Stomach smooth muscle (tissue), 2 donors: ENCODE results near the gene UBE2S.

Source experiments
- H3K27ac ChIP-seq: one replicate; pipeline ENCODE4 v1.7.0; 2013; ENCODE audit warnings: mild to moderate bottlenecking, low read length, inconsistent platforms
- H3K27me3 ChIP-seq, 2 donors: one replicate each; pipeline ENCODE4 v1.7.0; 2013; ENCODE audit warnings: low read length in 2 of 2; ENCODE audit not compliant: insufficient read depth in 2 of 2, control insufficient read depth in 1 of 2
- H3K36me3 ChIP-seq, 2 donors: one replicate each; pipeline ENCODE4 v1.7.0; 2013; ENCODE audit warnings: low read length in 2 of 2; ENCODE audit not compliant: control insufficient read depth in 2 of 2, insufficient read depth in 2 of 2
- H3K4me1 ChIP-seq: one replicate; pipeline ENCODE4 v1.7.0; 2013; ENCODE audit warnings: low read length; ENCODE audit not compliant: control insufficient read depth, insufficient read depth
- H3K4me3 ChIP-seq, 2 donors: one replicate each; pipeline ENCODE4 v1.7.0; 2013; ENCODE audit warnings: low read length in 2 of 2
- H3K9ac ChIP-seq, 2 donors: one replicate each; pipeline ENCODE4 v1.7.0; 2013; ENCODE audit warnings: low read length in 2 of 2, mild to moderate bottlenecking in 1 of 2
- H3K9me3 ChIP-seq, 2 donors: one replicate each; pipeline ENCODE4 v1.7.0; 2013; ENCODE audit warnings: low read length in 2 of 2; ENCODE audit not compliant: control insufficient read depth in 2 of 2
- donor health status: healthy.
- donor health status: Pancreatic carcinoma.

UBE2S gene

GRCh38 chr19:55382522-55383054 lies 25.0 kb downstream of the UBE2S start:
- Histone ChIP-seq H3K9ac (no peak overlapping the region), H3K4me1 (peaks cover 38% of the 10 kb centered on the region), H3K9me3 (no peaks in the 10 kb centered on the region), H3K27ac (no peak overlapping the region), H3K4me3 (no peak overlapping the region), H3K36me3 (peaks cover 4 to 7% of the 10 kb centered on the region in 2 donors), H3K27me3 (peaks cover under 1 to 4% of the 10 kb centered on the region in 2 donors)

- H3K36me3 ChIP-seq = peaks cover 0 to 2% of the 10 kb centered on the region in 2 donors
- H3K27ac ChIP-seq = no peak overlapping the region
- peaks cover 32% of the 10 kb centered on the region for H3K4me1 ChIP-seq
- no peak overlapping the region for H3K9ac ChIP-seq
- no peaks in the 10 kb centered on the region for H3K9me3 ChIP-seq
- H3K27me3 ChIP-seq = peaks cover 4 to 5% of the 10 kb centered on the region in 2 donors
- H3K4me3 ChIP-seq = no peak overlapping the region
Measured at GRCh38 chr19:55382013-55382412, 25.6 kb downstream of the UBE2S start.

GRCh38 chr19:55379174-55379573 lies 28.4 kb downstream of the UBE2S start:
- Histone ChIP-seq H3K27me3 (peaks cover 17 to 29% of the 10 kb centered on the region in 2 donors), H3K27ac (no peak overlapping the region), H3K9ac (no peak overlapping the region), H3K4me1 (peaks cover 13% of the 10 kb centered on the region), H3K4me3 (no peak overlapping the region), H3K36me3 (no peaks in the 10 kb centered on the region), H3K9me3 (no peaks in the 10 kb centered on the region)

GRCh38 chr19:55377356-55378131 lies 30.0 kb downstream of the UBE2S start:
- Histone ChIP-seq H3K4me1 (no peaks in the 10 kb centered on the region), H3K27me3 (peaks cover 23 to 40% of the 10 kb centered on the region in 2 donors), H3K36me3 (no peaks in the 10 kb centered on the region), H3K4me3 (no peak overlapping the region), H3K9me3 (no peaks in the 10 kb centered on the region), H3K9ac (no peak overlapping the region), H3K27ac (no peak overlapping the region)

- H3K9ac ChIP-seq = no peak within 1 kb of the TSS
- H3K27ac ChIP-seq = no peak within 1 kb of the TSS
- H3K4me1 ChIP-seq = no peaks in the 10 kb centered on the region
- H3K27me3 ChIP-seq = peaks cover 32 to 49% of the 10 kb centered on the region in 2 donors
- no peaks in the 10 kb centered on the region for H3K9me3 ChIP-seq
- no peak within 1 kb of the TSS for H3K4me3 ChIP-seq
- H3K36me3 ChIP-seq = no peaks in the 10 kb centered on the region
Measured at GRCh38 chr19:55376241-55376933, 31.2 kb downstream of the UBE2S start, which contains the start of gene TMEM190. Gene TMEM190 (plus strand): TSS chr19:55376826. CDS start chr19:55376854, 28 bp downstream.

GRCh38 chr19:55373993-55374757 lies 33.4 kb downstream of the UBE2S start:
- Histone ChIP-seq H3K4me1 (peaks cover 5% of the 10 kb centered on the region), H3K27ac (no peak overlapping the region), H3K9me3 (no peaks in the 10 kb centered on the region), H3K9ac (no peak overlapping the region), H3K36me3 (no peaks in the 10 kb centered on the region), H3K27me3 (peaks cover 43 to 64% of the 10 kb centered on the region in 2 donors), H3K4me3 (no peak overlapping the region)

- H3K27me3 ChIP-seq = peaks cover 49 to 71% of the 10 kb centered on the region in 2 donors
- no peaks in the 10 kb centered on the region for H3K36me3 ChIP-seq
Measured at GRCh38 chr19:55373306-55373992, 34.1 kb downstream of the UBE2S start.

GRCh38 chr19:55372316-55373081 lies 35.1 kb downstream of the UBE2S start:
- peaks cover 8% of the 10 kb centered on the region for H3K4me1 ChIP-seq
- no peak overlapping the region for H3K4me3 ChIP-seq
- no peak overlapping the region for H3K9ac ChIP-seq
- no peaks in the 10 kb centered on the region for H3K9me3 ChIP-seq
- no peak overlapping the region for H3K27ac ChIP-seq
- no peaks in the 10 kb centered on the region for H3K36me3 ChIP-seq
- peaks cover 56 to 73% of the 10 kb centered on the region in 2 donors for H3K27me3 ChIP-seq

More at GRCh38 chr19:55373306-55373992, 34.1 kb downstream of the UBE2S start:
- H3K4me1 ChIP-seq = peaks cover 8% of the 10 kb centered on the region
- H3K27ac ChIP-seq = no peak overlapping the region
- no peak overlapping the region for H3K9ac ChIP-seq
- H3K9me3 ChIP-seq = no peaks in the 10 kb centered on the region
- H3K4me3 ChIP-seq = no peak overlapping the region

- Histone ChIP-seq H3K27ac (no peak within 1 kb of the TSS), H3K27me3 (peaks cover 42 to 60% of the 10 kb centered on the region in 2 donors), H3K4me3 (peak within 1 kb of the TSS in 1 of 2 donors; percentile 44), H3K36me3 (no peaks in the 10 kb centered on the region), H3K4me1 (peaks cover 8% of the 10 kb centered on the region), H3K9ac (no peak within 1 kb of the TSS), H3K9me3 (no peaks in the 10 kb centered on the region)
Measured at GRCh38 chr19:55370305-55370988, 37.1 kb downstream of the UBE2S start, which contains the start of gene IL11. Gene IL11 (minus strand): TSS chr19:55370463. CDS start chr19:55370310, 153 bp downstream.
